ENCODE measurements around the gene TNFRSF12A. TPM values are rescaled to one million over a fixed set of nuclear protein-coding genes. Genes with fewer than 3 reads are reported as not detected.

The TNFRSF12A gene
- 0.98 TPM in 1 of 2 replicates, not detected in the other for total RNA-seq (2013; cell fraction: nucleolus; rRNA removed)
- total RNA-seq (2014; rRNA removed), result 0.44 and 1.4 TPM in 2 replicates
- 0.28 and 0.67 TPM in 2 replicates for total RNA-seq (2014; rRNA removed; fragmentation: Illumina TruSeq; extraction: Trizol)
- 0.58 and 0.90 TPM in 2 replicates for total RNA-seq (2021)
- not detected for polyA plus RNA-seq (2011; ENCODE audit: low read depth)
- polyA plus RNA-seq (2011; rRNA removed), result 0.62 and 1.0 TPM in 2 replicates
- polyA plus RNA-seq (2011; cell fraction: cytosol; rRNA removed), result 1.2 and 1.6 TPM in 2 replicates
- 2.9 and 3.5 TPM in 2 replicates for polyA plus RNA-seq (2011; cell fraction: nucleus; rRNA removed)
- 0.24 and 0.45 TPM in 2 replicates for polyA plus RNA-seq (2012)
- 0.35 TPM in 1 of 2 replicates, not detected in the other for polyA plus RNA-seq (2014; fragmentation: Illumina TruSeq; extraction: Trizol)
- not detected for polyA plus RNA-seq (2014; fragmentation: Nextera tagmentation; extraction: Ambion mirVana)
- polyA plus RNA-seq (2014; rRNA removed), result 0.67 and 1.7 TPM in 2 replicates
- 1 to 10 TPM; 1.5 TPM for polyA plus RNA-seq (2016; fragmentation: Nextera tagmentation; extraction: Ambion mirVana)
- 0.51 and 1.6 TPM in 2 replicates for polyA minus RNA-seq (2011; rRNA and poly(A)+ RNA removed)
- 2.8 and 3.5 TPM in 2 replicates for polyA minus RNA-seq (2011; cell fraction: cytosol; rRNA and poly(A)+ RNA removed)
- polyA minus RNA-seq (2011; cell fraction: nucleus; rRNA and poly(A)+ RNA removed), result 2.3 and 2.5 TPM in 2 replicates
- Bru-seq, nascent RNA, result percentile 31 among the genes with signal in this experiment
- percentile 29 among the genes with signal in this experiment for BruChase-seq, experiment 1, labeled RNA remaining after a 6-hour chase
- percentile 28 among the genes with signal in this experiment for BruChase-seq, experiment 2, labeled RNA remaining after a 2-hour chase
- long read RNA-seq, experiment 1, partial matches to known transcripts, result 0 of 3 reads
- long read RNA-seq, experiment 1, other reads (novel, unspliced or antisense), result 0 of 3 reads
- long read RNA-seq, experiment 2, result 0 reads

- no peaks in the 10 kb centered on the region; a peak in 1 of 4 replicates for H3K36me3 ChIP-seq (ENCODE audit: control insufficient read depth in 2 of 2, insufficient read depth in 2 of 2, low read length in 1 of 2)
- ChIA-PET SMC1A (ENCODE audit: uncharacterized antibody, unreplicated experiment) (no interaction called here), POLR2A (interaction anchor here (0.7 to 1.5 kb wide), 4 partner anchors 10 to 137 kb away, joined by 3 to 5 read pairs (median 4); partner anchors contain the start of gene FLYWCH2), CTCF (interaction anchor here (0.9 to 18.2 kb wide), 4 partner anchors 8 to 112 kb away, joined by 4 to 421 read pairs (median 14); no protein-coding TSS in a partner anchor), RAD21 (ENCODE audit: unreplicated experiment) (interaction anchor here (1.1 to 2.2 kb wide), 7 partner anchors 8 to 39 kb away, joined by 3 to 21 read pairs (median 5); no protein-coding TSS in a partner anchor)
- no peak within 1 kb of the TSS for H3K27ac ChIP-seq (ENCODE audit: control insufficient read depth, insufficient read depth)
- 1% methylated on average over 34 of the region's 49 CpGs for WGBS (ENCODE audit: insufficient coverage, insufficient replicate concordance, low lambda C conversion rate, missing lambda C conversion rate)
- intact Hi-C loops (cut with micrococcal nuclease; ENCODE audit: unreplicated experiment) (no loop called here), in situ Hi-C loops (cut with MboI) (no loop called here)
- peak; percentile 56 for ATAC-seq
- no peaks in the 10 kb centered on the region for H3K27me3 ChIP-seq (replicated peaks in 1 of 2; ENCODE audit: control insufficient read depth in 2 of 2, insufficient read depth in 2 of 2, low read length in 1 of 2)
- BruUV-seq (replicated peaks), result no TSS peak
- DNase-seq (ENCODE audit: low read depth, low spot score), result no peak
- H3K4me1 ChIP-seq (ENCODE audit: control insufficient read depth, insufficient read depth, low read length), result peaks cover 25% of the 10 kb centered on the region
- H3K4me3 ChIP-seq, result peak within 1 kb of the TSS; percentile 73
- H3K4me2 ChIP-seq (ENCODE audit: control insufficient read depth, insufficient read depth), result peak within 1 kb of the TSS; percentile 83
- no peak for FAIRE-seq
- no peaks in the 10 kb centered on the region for H3K9me3 ChIP-seq (replicated peaks; ENCODE audit: control insufficient read depth, insufficient read depth, low read length)
- peak within 1 kb of the TSS; percentile 87 for H2AFZ ChIP-seq (ENCODE audit: control insufficient read depth, low read depth, low read length)
- H4K20me1 ChIP-seq (ENCODE audit: control insufficient read depth, insufficient read depth), result no peaks in the 10 kb centered on the region
- no peaks in the 10 kb centered on the region for H3K79me2 ChIP-seq (ENCODE audit: control insufficient read depth, insufficient read depth, low read length)
- no peak within 1 kb of the TSS; the same call in 1 of the 2 replicates for H3K9ac ChIP-seq (ENCODE audit: control insufficient read depth, insufficient read depth, low read length)
- no peak for TF ChIP-seq BCL3 (IDR thresholded peaks at IDR 0.05; ENCODE audit: borderline replicate concordance, insufficient read depth, low read depth, low read length, poor library complexity, severe bottlenecking)
- 0 out of 2 replicates have a peak, but pooled peaks have one; percentile 24 for TF ChIP-seq LARP7 (IDR thresholded peaks at IDR 0.05)
- TF ChIP-seq CHD2 (IDR thresholded peaks at IDR 0.05; ENCODE audit: borderline replicate concordance, low read depth, low read length), result 0 out of 2 replicates have a peak, but pooled peaks have one; percentile 14
- no peak for TF ChIP-seq IRF5 (IDR thresholded peaks at IDR 0.05; ENCODE audit: borderline replicate concordance)
- 0 out of 2 replicates have a peak, but pooled peaks have one; percentile 11 for TF ChIP-seq CREB1 (IDR thresholded peaks at IDR 0.05; ENCODE audit: low read depth)
- TF ChIP-seq ZNF622 (IDR thresholded peaks at IDR 0.05), result no peak
- TF ChIP-seq, protein P1, sequence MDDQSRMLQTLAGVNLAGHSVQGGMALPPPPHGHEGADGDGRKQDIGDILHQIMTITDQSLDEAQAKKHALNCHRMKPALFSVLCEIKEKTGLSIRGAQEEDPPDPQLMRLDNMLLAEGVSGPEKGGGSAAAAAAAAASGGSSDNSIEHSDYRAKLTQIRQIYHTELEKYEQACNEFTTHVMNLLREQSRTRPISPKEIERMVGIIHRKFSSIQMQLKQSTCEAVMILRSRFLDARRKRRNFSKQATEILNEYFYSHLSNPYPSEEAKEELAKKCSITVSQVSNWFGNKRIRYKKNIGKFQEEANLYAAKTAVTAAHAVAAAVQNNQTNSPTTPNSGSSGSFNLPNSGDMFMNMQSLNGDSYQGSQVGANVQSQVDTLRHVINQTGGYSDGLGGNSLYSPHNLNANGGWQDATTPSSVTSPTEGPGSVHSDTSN (IDR thresholded peaks at IDR 0.05; ENCODE audit: insufficient replicate concordance, low read depth, low read length), result no peak
- TF ChIP-seq, protein P2, sequence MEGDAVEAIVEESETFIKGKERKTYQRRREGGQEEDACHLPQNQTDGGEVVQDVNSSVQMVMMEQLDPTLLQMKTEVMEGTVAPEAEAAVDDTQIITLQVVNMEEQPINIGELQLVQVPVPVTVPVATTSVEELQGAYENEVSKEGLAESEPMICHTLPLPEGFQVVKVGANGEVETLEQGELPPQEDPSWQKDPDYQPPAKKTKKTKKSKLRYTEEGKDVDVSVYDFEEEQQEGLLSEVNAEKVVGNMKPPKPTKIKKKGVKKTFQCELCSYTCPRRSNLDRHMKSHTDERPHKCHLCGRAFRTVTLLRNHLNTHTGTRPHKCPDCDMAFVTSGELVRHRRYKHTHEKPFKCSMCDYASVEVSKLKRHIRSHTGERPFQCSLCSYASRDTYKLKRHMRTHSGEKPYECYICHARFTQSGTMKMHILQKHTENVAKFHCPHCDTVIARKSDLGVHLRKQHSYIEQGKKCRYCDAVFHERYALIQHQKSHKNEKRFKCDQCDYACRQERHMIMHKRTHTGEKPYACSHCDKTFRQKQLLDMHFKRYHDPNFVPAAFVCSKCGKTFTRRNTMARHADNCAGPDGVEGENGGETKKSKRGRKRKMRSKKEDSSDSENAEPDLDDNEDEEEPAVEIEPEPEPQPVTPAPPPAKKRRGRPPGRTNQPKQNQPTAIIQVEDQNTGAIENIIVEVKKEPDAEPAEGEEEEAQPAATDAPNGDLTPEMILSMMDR (IDR thresholded peaks at IDR 0.05 in 2 of 3, conservative IDR thresholded peaks at IDR 0.05 in 1 of 3; ENCODE audit: control insufficient read depth in 2 of 3, extremely low read depth in 1 of 3, insufficient read depth in 1 of 3, low read depth in 3 of 3, low read length in 3 of 3), result 0 out of 6 replicates have a peak, but pooled peaks of 1 of the 3 experiments have one; percentile 1
- TF ChIP-seq EGR1 (IDR thresholded peaks at IDR 0.05; ENCODE audit: borderline replicate concordance in 1 of 2, low read depth in 2 of 2, low read length in 2 of 2), result peak in 1 of 2 experiments; percentile 100; a peak in 2 of 3 replicates
- TF ChIP-seq, protein P3, sequence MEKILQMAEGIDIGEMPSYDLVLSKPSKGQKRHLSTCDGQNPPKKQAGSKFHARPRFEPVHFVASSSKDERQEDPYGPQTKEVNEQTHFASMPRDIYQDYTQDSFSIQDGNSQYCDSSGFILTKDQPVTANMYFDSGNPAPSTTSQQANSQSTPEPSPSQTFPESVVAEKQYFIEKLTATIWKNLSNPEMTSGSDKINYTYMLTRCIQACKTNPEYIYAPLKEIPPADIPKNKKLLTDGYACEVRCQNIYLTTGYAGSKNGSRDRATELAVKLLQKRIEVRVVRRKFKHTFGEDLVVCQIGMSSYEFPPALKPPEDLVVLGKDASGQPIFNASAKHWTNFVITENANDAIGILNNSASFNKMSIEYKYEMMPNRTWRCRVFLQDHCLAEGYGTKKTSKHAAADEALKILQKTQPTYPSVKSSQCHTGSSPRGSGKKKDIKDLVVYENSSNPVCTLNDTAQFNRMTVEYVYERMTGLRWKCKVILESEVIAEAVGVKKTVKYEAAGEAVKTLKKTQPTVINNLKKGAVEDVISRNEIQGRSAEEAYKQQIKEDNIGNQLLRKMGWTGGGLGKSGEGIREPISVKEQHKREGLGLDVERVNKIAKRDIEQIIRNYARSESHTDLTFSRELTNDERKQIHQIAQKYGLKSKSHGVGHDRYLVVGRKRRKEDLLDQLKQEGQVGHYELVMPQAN (conservative IDR thresholded peaks at IDR 0.05), result peak; percentile 65; the same call in 1 of the 2 replicates
These were observed at the start of gene TNFRSF12A for GRCh38 chr16:3020247-3020603. Gene TNFRSF12A (plus strand): TSS chr16:3020368. CDS start chr16:3020398, 30 bp downstream.
